Measurements from ENCODE around the gene ZCWPW1. TPM values are rescaled to one million over a fixed set of nuclear protein-coding genes. Genes with fewer than 3 reads are reported as not detected.
"Not testable (repeated sequence)": the region's sequence is repeated elsewhere in the genome, so short reads cannot be mapped to it uniquely, and the experiment has no call there.

The ZCWPW1 gene
- total RNA-seq, 1 experiment from 2014 or later: 5.2 TPM

DNA sequence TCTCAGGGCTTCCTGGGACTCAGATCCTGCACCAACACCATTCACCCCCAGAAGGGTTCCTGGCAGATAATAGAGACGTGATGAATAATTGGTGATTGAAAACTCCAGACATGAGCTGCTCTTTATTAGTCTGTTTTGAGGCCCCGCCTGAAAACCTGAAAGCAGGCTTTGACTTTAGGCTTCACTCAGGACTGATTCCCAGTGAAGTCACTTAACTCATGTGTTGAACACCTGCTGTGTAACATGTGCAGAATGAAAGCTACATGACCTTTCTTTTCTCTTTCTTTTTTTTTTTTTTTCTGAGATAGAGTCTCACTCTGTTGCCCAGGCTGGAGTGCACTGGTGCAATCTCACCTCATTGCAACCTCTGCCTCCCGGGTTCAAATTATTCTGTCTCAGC is 26.7 kb upstream of the ZCWPW1 start:
- no peak for DNase-seq (ENCODE audit: low read depth)

DNA sequence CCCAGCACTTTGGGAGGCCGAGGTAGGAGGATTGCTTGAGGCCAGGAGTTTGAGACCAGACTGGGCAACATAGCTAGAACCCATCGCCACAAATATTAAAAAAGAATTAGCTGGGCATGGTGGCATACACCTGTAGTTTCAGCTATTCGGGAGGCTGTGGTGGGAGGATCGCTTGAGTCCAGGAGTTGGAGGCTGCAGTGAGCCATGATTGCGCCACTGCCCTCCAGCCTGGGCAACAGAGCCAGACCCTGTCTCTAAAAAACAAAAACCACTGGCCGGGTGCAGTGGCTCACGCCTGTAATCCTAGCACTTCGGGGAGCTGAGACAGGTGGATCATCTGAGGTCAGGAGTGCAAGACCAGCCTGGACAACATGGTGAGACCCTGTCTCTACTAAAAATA is 25.4 kb upstream of the ZCWPW1 start:
- DNase-seq (ENCODE audit: low read depth): not testable (repeated sequence)

DNA sequence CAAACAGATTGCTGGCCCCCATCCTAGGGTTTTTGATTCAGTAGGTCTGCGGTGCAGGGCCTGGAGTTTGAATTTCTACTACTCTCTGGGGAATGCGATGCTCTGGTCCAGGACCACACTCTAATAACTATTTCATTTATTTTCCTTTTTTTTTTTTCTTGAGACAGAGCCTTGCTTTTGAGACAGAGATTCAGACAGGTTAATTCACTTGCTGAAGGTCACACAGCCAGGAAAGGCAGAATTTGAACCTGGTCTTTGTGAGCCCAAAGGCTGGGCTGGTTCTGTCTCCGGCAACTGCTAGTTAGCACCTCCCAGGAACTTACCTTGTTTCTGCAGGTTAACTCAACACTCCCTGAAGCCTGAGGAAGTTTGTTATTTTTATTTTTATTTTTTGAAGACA is 24.0 kb upstream of the ZCWPW1 start:
- DNase-seq (ENCODE audit: low read depth): no peak

DNA sequence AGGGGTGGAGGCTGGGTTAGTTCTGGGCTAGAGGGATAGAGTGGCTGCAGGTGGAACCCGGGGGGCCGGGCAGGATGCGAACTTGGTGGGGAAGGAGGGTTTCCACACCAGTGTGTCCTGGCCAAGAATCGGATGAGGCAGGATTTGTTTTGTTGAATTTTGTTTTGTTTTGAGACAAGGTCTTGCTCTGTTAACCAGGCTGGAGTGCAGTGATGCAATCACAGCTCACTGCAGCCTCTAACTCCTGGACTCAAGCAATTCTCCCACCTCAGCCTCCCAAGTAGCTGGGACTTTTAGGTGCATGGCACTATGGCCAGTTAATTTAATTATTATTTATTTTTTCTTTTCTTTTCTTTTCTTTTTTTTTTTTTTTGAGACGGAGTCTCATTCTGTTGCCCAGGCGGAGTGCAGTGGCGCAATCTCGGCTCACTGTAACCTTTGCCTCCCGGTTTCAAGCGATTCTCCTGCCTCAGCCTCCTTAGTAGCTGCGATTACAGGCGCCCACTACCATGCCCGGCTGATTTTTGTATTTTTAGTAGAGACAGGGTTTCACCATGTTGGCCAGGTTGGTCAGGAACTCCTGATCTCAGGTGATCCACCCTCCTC is 20.8 kb upstream of the ZCWPW1 start:
- no peak for DNase-seq (ENCODE audit: low read depth)

DNA sequence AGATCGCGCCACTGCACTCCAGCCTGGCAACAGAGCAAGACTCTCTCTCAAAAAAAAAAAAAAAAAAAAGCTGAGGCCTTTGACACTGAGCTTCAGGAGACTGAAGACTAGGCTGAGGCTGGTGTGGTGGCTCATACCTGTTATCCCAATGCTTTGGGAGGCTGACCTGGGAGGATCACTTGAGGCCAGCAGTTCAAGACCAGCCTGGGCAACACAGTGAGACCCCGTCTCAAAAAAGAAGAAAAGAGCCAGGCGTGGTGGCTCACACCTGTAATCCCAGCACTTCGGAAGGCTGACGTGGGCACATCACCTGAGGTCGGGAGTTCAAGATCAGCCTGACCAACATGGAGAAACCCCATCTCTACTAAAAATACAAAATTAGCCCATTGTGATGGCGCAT is 18.9 kb upstream of the ZCWPW1 start:
- DNase-seq (ENCODE audit: low read depth): not testable (repeated sequence)

DNA sequence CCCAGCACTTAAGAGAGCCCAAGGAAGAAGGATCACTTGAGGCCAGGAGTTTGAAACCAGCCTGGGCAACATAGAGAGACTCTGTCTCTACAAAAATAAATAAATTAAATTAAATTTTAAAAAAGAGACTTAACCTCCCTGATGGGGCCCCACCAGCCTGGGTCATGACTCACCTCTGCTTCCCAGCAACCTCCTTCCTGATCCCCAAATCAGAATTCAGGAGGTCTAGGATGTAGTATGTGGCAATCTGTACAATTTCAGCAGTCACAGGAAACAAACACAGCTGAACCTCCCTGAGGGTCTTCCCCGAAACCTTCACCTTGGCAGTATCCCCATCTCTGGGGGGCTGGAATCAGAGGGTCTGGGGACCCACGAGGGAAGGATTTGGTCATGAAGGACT is 17.5 kb upstream of the ZCWPW1 start:
- DNase-seq (ENCODE audit: low read depth): peak; percentile 66

DNA sequence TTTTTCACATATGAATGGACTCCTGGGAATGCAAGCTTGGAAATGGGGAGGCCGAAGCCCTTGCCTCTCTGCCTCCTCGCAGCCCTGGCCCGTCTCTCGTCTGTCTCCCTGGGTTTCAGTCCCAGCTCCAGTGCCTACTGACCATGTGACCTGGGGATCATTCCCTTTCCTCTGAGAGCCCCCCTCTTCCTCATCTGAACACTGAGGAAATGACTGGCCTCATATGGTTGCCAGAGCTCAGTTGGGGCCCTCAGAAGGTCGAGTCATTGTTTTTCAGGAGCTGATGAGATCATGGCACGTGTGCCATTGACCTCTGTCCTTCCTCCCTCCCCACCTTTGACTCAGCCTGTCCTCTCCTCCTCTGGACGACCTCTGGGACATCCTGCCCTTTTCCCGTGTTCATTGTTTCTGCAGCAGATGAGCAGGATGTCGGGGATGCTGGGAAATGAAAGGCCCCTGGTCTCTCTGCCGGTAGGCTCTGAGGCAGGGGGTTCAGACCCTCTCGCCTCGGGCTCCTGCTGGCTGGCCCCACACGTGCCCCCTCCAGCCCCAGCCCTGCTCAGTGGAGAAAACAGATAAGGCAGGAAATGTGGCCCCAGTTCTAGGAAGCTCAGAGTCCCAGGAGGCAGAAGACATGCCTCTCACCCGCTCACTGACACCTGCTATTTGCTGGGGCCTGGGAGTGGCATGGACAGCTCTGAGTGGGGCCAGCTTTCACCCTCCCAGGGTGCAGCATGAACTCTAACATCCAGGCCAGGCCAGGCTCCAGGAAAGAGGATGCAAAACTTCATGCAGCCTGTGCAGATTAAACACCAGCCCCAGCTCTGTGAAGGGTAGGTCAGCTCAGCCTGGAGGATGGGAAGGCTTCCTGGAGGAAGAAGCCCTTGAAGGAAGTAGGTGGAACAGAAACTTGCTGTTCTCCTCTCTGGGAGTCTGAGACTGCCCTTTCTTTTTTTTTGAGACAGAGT is 16.1 kb upstream of the ZCWPW1 start:
- DNase-seq (ENCODE audit: low read depth): peak; percentile 88

DNA sequence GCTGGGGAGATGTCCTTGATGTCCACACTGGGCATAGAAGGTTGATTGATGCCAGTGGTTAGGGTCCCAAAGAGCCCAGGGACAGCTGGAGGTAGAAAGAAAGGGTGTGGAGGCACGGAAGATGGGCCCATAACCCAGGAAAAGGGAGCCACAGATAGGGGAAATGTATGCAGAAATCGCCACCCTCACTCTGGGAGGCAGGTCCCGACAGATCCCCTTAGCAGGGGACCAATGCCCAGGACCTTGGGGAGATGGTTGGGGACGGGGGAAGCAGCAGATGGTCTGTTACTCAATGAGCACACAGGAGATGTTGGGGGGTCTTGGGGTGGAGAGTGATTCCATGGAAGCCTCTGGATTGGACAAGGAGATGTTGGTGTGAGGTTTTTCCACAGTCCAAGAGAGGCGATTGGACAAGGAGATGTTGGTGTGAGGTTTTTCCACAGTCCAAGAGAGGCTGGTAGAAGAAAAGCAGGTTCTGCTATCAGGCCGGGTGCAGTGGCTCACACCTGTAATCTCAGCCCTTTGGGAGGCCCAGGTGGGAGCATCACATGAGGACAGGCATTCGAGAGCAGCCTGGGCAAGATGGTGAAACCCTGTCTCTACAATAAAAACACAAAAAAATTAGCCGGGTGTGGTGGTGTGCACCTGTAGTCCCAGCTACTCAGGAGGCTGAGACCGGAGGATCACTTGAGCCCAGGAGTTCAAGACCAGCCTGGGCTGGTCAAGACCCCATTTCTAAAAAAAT is 14.8 kb upstream of the ZCWPW1 start:
- DNase-seq (ENCODE audit: low read depth): no peak

DNA sequence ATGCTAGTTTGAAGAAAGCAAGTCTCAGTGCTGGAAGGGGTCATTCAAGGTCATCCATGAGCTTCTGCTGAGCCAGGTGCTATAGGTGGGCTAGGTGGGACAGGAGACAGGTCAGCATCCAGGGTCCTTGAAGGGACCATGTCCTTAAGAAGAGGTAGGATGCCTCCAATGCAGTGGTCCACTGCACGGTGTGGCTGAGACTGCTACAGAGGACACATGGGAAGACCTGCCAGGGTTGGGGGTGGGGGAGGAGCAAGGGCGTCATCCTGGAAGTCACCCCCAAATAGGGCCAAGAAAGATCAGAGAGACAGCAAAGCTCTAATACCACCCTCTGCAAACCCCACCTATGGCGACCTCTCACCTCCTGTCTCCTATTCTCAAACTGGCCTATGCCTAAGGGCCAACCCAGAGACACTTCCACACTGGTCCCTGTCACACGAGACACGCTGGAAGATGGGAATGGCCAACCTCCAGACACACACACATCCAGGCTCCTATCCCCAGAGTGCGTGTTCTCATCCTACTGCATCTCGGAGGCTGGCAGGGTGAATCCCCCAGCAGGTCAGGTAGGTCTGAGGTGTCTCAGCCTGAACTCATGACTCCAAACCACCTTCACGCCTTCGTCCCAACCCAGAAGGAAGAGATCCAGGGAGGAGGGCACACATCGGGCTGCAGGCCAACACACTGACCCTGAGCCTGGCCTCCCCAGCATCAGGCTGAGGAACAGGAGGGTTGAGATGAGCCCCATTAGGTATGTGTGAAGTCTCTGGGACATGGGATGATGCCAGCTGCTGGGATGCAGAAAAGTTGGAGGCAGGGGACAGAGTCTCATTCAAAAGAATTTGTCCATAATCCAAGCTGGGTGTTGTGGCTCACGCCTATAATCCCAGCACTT is 13.4 kb upstream of the ZCWPW1 start:
- DNase-seq (ENCODE audit: low read depth): no peak

DNA sequence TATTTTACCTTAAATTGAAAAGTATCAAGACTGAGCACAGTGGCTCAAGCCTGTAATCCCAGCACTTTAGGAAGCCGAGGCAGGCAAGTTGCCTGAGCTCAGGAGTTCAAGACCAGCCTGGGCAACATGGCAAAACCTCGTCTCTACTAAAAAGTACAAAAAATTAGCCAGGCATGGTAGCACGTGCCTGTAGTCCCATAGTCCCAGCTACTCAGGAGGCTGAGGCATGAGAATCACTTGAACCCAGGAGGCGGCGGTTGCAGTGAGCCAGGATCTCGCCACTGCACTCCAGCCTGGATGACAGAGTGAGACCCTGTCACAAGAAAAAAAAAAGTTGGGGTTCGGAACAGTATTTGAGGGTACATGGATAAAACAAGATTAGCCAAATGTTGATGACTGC is 10.7 kb upstream of the ZCWPW1 start:
- DNase-seq (ENCODE audit: low read depth): not testable (repeated sequence)

DNA sequence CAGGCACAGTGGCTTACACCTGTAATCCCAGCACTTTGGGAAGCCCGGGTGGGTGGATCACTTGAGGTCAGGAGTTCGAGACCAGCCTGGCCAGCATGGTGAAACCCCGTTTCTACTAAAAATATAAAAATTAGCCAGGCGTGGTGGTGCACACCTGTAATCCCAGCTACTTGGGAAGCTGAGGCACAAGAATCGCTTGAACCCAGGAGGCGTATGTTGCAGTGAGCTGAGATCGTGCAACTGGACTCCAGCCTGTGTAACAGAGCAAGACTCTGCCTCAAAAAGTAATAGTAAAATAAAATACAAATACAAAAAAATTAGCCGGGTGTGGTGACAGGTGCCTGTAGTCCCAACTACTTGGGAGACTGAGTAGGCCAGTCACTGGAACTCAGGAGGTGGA is 10.2 kb upstream of the ZCWPW1 start:
- not testable (repeated sequence) for DNase-seq (ENCODE audit: low read depth)

DNA sequence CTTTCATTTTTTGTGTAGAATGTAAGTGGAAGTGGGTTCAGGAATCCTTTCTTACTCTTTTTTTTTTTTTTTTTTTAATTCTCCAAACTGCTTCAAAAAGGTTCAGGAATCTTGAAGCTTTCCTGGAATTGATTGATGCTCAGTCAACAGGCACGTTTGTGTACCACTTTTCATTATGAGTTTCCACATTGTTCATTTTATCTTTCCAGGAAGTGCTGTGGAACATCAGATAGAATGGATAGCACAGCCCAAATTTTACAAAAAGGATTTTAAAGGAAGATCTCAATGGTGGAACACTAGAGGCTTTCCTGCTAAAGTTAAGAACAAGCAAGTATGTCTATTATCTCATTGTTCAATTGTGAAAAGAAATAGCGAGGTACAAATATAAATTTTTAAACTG is 9.7 kb upstream of the ZCWPW1 start:
- no peak for DNase-seq (ENCODE audit: low read depth)

DNA sequence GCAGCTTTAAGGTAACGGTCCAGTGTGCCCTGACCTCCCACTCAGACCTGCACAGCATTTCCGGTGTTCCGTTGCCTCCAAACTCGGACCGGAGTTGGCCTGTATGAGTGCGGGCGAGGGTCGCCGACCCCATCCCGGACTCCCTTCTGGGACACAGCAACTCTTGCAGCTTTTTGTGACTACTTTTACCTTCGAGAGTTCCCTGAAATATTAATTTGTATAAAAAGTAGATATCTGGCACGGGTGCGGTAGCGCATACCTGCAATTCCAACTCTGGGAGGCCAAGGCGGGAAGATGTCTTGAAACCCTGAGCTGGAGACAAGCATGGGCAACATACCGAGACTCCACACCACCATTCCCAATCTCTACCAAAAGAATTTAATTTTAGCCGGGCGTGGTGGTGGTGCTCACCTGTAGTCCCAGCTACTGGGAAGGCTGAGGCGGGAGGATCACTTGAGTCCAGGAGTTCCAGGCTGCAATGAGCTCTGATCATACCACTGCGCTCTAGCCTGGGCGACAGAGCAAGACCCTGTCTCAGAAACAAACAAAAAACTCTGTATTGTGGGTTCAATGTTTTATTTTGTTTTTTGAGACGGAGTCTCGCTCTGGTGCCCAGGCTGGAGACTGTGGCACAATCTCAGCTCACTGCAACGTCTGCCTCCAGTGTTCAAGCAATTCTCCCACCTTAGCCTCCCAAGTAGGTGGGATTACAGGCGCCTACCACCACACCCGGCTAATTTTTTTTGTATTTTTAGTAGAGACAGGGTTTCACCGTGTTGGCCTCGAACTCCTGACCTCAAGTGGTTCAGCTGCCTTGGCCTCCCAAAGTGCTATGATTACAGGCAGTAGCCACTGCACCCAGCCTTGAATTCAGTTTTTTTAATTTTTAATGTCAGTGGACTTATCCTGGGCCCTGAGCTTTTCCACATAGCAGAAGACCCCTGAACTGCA is 8.9 kb upstream of the ZCWPW1 start:
- no peak for DNase-seq (ENCODE audit: low read depth)

DNA sequence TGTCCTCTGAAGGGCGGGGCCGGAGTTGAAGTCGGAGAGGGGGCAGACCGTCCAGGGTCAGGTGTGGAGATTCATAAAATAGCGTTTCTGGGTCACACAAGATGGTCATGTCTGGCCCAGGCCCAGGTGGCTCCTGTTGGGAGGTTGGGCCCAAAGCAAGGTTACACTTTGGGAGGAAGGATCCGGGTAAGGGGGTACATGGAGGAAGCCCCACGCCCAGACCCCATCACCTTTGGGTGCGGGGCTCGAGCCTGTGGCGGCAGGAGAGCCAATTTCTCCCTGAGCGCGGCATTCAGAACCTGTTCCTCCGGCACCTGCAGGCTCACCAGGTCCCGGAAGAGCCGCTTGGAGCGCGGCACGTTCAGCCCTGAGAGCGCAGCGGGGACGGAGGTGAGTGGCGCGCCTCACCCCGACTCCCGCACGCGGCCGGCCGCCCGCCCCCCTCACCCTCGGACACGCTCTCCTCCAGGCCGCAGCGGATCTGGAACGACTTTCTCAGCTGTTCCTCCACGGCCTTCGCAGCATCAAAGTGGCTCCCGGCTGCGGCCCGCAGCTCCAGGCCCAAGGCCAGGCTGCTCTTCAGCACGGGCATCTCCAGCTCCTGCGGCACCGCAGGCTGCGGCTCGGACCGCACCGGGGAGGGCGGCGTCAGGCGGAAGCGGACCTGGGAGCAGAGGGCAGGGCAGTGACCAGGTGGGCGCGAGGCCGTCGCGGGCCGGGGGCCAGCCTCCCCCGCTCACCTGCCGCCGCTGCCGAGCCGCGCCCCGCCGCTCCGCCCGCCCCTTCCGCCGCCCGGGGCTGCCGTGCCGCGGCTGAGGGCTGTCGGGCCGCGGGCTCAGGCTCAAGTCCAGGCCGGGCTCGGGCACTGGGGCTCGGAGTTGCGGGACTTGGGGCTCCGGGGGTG is 7.2 kb upstream of the ZCWPW1 start:
- DNase-seq (ENCODE audit: low read depth): no peak

DNA sequence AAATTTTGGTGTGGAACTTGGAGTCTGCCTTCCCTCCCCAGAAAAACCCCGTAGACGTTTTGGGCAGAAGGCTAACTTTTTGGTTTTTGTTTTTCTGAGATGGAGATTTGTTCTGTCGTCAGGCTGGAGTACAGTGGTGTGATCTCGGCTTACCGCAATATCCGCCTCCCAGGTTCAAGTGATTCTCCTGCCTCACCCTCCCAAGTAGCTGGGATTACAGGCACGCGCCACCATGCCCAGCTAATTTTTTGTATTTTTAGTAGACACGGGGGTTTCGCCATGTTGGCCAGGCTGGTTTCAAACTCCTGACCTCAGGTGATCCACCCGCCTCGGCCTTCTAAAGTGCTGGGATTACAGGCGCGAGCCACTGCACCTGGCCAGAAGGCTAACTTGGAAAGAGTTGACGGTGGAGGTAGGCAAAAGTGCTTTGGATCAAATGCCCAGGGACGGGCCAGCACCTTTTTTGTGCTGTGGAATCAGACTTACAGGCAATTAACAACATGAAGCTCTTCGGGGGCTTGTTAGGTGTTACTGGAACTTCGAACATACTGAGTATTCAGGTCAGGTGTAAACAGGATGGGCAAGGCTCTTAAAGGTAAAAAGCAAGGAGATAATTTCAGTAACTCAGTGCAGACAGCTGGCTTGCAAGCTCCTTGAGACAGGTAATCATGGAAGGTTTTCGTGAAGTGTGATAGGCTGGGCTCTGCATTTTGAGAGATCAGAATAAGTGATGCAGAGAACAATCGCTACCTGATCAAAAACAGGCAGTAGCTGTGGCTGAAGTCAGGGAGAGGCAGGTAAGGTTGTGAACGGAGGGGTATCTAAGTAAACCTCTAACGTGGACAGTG is 6.0 kb upstream of the ZCWPW1 start:
- DNase-seq (ENCODE audit: low read depth): no peak

DNA sequence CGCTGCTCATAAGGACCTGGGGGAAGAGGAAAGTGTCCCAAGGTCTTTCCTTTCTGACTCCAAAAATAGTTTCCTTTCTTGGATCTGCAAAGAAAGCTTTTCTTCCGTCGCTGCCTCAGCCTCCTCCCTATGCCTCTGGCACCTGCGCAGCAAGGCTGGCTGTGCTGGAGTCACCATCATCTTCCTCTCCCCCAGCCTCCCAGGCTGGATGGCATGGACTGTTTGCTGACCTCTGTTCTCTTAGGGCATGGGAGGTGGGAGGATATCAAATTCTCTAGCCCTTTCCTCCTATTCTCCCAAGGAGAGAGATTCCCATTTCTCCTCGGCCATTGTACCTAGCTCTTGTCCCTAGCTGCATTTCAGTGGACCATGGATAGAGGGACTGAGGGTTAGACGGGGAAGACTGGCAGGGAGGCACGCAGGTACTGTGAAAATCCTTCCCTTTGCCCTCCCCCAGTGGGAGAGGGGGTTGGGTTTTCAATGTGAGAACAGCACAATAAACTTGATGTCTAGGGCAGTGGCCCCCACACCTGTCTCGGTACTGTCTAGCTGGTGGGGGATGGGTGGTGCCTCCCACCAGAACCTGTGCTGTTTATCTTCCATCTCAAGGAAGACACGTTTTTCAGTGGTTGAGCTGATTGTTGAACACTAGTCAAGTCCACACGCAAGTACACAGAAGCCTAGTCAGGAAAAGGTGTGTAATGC is 5.2 kb upstream of the ZCWPW1 start:
- DNase-seq (ENCODE audit: low read depth): no peak

DNA sequence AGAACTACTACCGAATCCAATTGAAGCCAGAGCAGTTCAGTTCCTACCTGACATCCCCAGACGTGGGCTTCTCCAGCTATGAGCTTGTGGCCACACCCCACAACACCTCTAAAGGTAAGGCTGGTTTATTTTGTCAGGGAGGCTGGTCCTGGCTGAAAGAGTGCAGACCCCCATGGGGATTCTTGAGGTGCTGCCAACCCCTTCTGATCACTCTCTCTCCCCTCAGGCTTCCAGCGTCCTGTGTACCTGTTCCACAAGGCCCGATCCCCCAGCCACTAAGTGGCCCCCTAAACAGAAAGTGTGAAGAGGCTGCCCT is 4.7 kb upstream of the ZCWPW1 start:
- no peak for DNase-seq (ENCODE audit: low read depth)

All from M059J (cell line).